H4 (cell line): ENCODE measurements around the gene OR10X1. TPM values are rescaled to one million over a fixed set of nuclear protein-coding genes. Genes with fewer than 3 reads are reported as not detected.

Experiments
- DNase-seq: peaks from one replicate; pipeline ENCODE4 v3.0.0-alpha.2; 2015; ENCODE audit warnings: low spot score
- total RNA-seq: library from RNA; depleted of rRNA; stranded (reverse); fragments of >200 nt; shearing (Covaris generic); gene quantifications from 2 replicates; pipeline ENCODE4 v1.2.3, GENCODE V29; 2014; rRNA removed

Gene OR10X1, protein sequence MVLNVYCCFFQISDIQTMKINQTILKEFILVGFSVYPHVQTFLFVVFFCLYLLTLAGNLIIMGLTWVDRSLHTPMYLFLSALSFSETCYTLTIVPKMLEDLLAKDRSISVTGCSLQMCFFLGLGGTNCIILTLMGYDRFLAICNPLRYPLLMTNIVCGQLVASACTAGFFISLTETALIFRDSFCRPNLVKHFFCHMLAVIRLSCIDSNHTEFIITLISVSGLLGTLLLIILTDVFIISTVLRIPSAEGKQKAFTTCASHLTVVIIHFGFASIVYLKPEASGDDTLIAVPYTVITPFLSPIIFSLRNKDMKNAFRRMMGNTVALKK
- not detected in 2 replicates for total RNA-seq

DNA sequence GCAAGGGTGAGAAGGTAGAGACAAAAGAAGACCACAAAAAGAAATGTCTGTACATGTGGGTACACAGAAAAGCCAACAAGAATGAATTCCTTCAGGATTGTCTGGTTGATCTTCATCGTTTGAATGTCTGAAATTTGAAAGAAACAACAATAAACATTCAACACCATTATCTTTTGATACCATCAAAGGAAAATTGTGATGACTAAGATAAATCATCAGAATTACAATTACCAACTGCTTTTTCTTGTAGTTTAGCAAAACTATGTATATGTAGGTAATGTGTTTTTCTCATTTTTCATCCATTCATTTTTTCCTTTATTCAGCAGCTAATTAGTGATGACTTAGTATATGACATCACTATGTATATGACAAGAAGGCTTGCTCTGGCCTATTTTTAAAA, at the start of gene OR10X1:
Gene OR10X1 (minus strand): TSS at position 167 of the 400 bp plus-strand sequence. CDS start 0 bp downstream, at position 167.
- DNase-seq: no peak

DNA sequence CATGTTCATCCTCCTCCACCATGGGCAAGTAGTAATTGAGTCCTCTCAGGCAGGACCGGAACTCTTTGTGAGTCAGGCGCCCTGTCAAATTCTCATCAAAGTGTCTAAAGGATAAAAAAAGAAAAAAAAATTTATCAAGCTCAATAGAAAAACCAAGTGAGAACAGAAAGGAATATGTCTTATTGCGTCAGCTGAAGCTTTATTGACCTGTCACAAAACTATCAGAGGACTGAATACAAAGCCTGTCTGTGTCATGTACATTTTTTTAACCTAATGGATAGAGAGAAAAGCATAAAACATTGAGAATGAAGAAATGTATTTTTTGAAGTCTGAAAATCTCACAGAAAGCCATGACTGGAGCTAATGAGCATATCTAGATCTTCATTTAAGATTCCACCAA, 34.1 kb upstream of the OR10X1 start:
- DNase-seq: no peak

DNA sequence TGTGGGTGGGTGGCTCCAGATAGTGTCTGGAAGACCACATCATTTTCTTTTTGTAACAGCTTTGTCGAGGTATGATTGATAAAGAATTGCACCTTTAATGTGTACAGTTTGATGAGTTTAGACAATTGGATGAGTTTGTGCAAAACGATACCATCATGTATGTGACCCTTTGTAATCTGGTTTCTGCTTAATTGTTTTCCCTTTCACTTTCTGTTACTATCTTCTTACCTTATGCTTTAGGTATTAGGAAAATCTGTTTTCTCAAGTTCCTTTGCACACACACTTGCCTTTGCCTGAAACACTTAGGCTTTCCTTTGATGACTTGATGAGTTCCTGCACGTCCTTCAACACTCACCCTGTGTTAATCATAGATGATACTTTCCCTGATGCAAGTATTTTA, 32.2 kb upstream of the OR10X1 start:
- DNase-seq: no peak

DNA sequence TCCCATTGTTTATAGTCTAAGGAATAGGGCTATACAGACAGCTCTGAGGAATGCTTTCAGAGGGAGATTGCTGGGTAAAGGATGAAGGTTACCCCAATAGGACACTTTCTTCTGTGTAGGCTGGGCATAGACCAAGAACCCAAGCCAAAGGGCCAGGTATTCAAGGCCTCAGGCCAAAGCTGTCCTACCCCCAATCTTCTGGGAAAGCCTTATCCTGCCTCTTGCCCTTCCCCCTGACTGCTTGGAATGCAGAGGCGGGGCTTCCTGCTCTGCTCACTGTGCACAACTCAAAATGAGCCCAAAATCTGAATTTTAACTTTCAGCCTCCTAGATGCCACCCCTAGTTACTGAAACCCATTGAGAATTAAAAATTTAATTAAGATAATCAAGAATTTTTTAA, 27.6 kb upstream of the OR10X1 start:
- no peak for DNase-seq

DNA sequence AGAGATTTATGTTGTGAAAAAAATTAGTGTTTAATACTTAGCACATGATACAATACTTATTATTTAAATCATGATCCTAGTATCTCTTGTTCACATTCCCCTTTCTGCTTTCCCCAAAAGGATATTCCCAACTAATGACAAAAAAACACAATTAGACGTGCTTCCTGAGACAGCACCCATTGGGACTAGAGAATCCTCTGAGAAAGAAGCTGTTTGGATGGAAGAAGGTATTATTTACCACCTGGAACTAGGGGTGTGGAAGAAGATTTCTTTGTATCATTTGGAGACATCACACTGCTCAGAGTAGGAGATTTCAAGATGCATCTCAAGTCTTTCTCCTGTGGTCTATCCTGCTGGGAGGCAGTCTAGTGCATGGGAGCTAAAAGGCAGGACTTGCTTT, 25.3 kb upstream of the OR10X1 start, which contains the start of gene OR10Z1:
Gene OR10Z1 (plus strand): TSS at position 301 of the 400 bp plus-strand sequence. CDS start 1,171 bp downstream, outside the sequence.
- DNase-seq: no peak

DNA sequence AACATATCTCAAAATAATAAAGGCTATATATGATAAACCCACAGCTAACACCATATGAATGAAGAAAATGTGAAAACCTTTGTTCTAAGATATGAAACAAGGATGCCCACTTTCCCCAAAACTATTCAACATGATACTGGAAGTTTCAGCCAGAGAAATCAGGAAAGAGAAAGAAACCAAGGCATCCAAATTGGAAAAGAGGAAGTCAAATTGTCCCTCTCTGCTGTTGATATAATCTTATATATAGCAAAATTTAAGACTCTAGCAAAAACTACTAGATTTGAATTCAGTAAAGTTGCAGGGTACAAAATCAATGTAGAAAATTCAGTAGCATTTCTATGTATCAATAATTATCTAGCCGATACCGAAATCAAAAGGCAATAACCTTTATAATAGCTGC, 21.0 kb upstream of the OR10X1 start:
- DNase-seq: no peak

DNA sequence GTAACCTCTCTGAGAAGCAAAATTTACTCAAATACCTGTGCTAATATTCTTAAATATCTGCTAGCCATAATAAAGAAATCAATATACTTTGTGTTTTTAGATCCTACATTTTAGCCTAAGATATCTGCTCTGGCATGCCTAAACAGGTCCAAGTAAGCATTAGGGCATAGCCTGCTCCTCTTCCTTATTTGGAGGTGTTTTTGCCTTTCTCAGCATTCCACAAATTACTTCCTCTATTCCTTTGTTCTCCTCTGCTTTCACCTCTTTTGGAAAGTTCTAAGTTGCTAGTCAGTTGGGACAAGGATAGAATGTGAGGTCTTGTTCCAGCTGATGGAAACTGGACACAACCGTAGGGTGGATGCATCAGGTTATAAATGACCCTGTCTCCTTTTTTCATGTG, 7.2 kb upstream of the OR10X1 start:
- DNase-seq: no peak

DNA sequence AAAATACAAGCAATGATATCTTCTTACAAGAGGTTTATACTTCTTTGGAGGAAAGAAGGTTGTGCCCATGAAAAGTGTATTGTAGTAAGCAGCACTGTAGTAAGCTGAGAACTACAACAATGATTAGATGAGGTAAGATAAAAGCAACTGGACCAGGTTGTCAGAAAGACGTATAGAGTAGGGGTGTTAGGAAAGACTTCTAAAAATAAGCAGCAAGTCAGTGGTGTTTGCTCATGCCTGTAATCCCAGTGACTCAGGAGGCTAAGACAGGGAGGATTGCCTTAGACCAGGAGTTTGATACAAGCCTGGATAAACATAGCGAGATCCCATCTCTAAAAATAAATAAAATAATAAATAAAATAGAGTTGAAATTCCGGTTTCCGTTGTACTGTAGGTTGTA, 4.3 kb upstream of the OR10X1 start:
- no peak for DNase-seq

DNA sequence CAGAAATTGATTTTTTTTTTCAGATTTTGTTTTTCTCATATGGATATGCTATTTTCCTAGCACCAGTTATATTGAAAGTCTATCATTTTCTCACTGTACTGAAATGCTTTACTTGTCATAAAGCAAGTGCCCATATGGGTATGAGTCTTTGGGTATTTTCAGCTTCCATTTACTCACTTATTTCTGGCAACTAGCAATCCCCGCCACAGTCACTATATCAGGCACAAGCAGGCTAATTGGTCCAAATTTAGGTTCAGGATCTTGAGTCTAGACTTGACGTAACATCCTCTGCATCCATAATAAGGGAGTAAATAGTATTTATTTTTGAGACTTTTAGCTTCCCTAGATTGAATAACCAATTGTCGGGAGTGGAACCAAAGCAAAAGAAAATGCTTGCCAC, 2.1 kb downstream of the OR10X1 start:
- no peak for DNase-seq

DNA sequence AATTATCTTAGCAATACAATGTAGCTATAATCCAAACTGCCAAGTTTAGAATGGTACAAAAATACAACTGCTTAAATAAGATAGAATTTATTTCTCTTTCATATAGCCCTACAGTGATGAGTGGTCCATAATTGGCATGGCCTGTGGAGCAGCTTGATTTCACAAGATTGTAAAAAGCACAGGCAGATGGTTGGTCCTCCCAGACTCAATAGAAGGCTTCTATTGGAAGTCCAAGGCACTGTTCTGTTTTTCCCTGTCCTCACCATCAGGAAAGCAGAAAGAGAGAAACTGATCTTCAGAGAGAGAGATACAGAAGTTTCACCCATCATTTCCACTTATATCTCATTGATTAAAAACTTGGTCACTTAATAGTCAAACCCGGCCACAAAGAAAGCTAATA, 7.5 kb downstream of the OR10X1 start:
- no peak for DNase-seq

DNA sequence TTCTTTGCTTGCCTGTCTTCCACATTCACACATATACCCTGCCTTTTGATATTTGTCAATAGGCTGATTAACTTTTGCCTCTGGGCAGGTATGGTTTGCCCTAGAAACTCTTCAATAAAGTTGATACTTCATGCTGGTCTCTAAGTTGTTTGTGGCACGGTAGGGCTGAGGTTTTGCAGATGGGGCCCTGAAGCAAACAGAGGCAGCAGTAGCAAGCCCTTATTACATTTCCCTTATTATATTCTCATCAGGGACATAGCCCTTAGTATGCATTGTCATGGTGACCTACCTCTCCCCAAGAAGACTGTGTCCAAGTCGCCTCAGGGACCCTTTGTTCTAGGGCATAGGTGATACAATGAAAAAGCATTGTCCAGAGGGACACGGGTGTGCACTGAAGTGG, 9.2 kb downstream of the OR10X1 start, which contains the start of gene OR6P1:
Gene OR6P1 (minus strand): TSS at position 101 of the 400 bp plus-strand sequence. CDS start 6,976 bp downstream, outside the sequence.
- DNase-seq: no peak

DNA sequence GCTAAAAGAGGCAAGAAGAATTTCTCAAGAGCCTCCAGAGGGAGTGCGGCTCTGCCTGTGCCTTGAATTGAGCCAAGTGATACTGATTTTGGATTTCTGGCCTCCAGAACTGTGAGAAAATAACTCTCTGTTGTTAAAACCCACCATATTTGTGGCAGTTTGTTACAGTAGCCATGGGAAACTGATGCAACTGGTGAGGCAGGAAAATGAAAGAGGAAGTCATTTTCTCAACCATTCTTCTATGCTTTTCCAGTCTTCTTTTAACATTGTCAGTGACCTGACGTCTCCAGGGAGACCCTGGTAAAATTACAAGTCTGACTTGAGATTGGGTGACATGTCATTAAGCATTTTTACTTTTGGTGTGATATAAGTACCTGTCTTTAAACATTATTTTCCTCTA, 15.1 kb downstream of the OR10X1 start:
- no peak for DNase-seq

DNA sequence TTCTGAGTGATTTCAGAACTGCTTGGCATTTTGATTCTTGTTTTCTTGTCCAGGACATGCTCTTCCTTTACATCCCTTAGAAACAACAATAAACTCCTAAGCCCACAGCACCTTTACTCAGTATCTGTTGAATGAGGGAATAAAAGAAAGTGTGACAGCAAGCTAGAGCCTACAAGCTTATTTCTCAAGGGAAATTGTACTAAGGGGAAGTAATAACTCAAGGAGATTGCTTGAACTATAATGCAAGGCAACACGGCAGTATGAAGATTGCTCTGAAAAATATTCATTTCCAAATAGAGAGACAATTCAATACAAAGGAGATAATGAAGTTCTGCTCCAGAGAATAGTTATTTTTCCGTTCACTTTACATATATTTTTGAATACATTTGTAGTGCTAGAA, 15.8 kb downstream of the OR10X1 start:
- no peak for DNase-seq

DNA sequence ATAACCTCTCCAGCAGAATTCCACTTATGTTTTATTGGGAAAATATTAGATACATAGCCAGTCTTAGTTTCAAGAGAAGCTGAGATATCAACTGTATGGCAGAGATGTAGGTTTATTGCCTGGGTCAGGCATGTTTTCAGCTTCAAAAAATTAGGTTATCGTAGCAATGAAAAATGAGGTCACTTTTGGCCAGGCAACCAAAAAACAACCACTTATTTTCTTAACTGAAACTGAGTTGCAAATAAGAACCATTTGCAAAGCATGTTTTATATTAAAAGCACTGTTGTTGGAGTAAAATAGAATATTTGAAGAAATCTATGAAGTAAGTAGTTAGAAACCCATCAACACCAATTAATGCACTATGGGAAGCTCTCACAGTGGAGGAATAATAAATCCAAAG, 20.0 kb downstream of the OR10X1 start:
- no peak for DNase-seq

DNA sequence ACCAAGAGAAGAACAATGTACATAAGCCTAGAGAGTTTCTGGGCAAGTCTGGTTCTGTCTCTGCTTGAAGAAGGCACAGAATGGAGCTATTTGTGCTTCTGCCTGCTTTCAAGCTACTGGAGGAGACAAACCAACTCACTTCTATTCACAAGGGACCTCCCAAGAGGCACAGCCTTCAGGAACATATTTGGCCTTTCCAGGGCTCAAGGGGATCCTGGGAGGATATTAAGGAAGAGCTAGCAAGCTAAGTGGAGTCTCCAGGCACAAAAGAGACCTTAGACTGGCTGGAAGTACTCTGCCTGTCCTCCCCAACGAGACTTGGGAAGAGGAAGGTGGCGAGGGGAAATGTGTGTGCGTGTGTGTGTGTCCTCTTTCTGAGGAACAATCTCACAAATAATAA, 25.3 kb downstream of the OR10X1 start, which contains the start of gene OR6Y1:
Gene OR6Y1 (minus strand): TSS at position 54 of the 400 bp plus-strand sequence. CDS start 6,300 bp downstream, outside the sequence.
- DNase-seq: no peak

DNA sequence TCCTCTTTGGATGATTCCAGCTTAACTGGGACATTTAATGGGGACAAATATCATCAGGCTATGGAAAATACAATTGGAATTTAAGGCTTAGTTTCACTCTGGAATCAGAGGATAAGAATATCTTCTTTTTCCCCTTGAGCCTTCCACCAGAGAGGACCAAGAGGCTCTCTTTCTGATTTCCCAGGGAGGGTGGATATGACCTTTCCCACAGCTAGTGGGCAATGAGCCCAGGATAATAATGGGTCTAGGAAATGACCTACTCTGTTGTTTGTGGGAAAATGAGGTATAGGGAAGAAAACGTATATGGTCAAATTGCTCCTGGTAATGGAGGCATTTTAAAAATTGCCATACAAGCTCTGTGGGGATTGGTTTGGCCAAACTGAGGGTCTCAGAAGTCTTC, 27.4 kb downstream of the OR10X1 start:
- no peak for DNase-seq

DNA sequence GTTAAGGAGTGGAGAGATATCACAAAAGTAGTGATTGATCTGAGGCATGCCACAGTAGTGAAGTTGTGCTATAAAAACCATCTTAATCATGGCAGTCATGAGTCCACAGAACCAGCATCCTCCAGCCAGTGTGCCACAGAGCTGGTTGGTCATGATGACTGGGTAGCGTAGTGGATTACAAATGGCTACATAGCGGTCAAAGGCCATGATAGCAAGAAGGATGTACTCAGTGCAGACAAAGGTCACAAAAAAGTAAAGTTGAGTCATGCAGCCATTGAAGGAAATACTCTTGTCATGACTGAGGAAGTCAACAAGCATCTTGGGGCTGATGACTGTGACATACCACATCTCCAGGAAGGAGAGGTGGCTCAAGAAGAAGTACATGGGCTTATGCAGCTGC, 32.2 kb downstream of the OR10X1 start:
- no peak for DNase-seq

DNA sequence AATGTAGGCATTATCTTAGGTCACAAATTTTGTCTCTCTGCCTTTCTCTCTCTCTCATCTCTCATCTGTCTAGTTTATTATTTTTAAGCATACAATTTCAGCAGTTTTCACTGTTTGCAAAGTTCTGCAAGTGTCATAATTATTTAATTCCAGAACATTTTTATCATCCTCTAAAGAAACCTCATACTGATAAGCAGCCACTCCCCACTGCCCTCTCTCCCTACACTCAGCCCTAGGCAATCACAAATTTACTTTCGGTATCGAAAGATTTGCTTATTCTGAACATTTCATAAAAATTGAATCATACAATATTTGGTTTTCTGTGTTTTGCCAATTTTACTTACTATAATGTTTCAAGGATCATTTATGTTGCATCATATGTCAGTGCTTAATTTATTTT, 42.1 kb downstream of the OR10X1 start:
- DNase-seq: no peak

DNA sequence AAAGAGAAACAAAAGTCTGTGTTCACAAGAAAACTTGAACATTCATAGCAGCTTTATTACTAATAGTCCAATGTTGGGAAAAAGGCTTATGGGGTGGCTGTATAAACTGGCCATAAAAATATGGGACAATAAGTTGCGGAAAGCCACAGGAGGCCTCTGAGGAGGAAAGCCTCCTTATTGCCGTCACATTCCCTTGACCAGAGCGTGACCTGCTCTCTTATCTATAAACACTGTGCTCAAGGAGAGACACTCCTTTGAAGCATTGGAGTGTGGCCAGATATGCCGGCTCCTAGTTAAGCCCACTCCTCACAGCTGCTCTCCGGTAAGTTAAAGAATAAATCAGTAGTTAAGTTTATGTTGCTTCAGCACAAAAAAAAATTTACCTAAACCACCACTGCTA, 45.2 kb downstream of the OR10X1 start:
- no peak for DNase-seq
